Measurements from ENCODE around the gene ADK. TPM values are rescaled to one million over a fixed set of nuclear protein-coding genes. Genes with fewer than 3 reads are reported as not detected.
"Not testable (repeated sequence)": the region's sequence is repeated elsewhere in the genome, so short reads cannot be mapped to it uniquely, and the experiment has no call there.

Gene ADK
- total RNA-seq, 1 donor from 2014 or later: 53.7 TPM

- H3K4me3 ChIP-seq (ENCODE audit: low read depth, low read length): no peak overlapping the region
- DNase-seq (ENCODE audit: low read depth): no peak
- FAIRE-seq: no peak
- no peaks in the 10 kb centered on the region for H3K27me3 ChIP-seq (ENCODE audit: control insufficient read depth, insufficient read depth, low read length)
- peaks cover 3% of the 10 kb centered on the region for H3K36me3 ChIP-seq (ENCODE audit: control insufficient read depth, insufficient read depth, low read length)
- no peak for TF ChIP-seq CTCF (IDR thresholded peaks at IDR 0.05; ENCODE audit: insufficient read depth, low read length, severe bottlenecking)
Observed at GRCh38 chr10:74557098-74557497, 406.1 kb downstream of the ADK start.

GRCh38 chr10:74558403-74558802 is 407.4 kb downstream of the ADK start:
- no peak for TF ChIP-seq CTCF (IDR thresholded peaks at IDR 0.05; ENCODE audit: insufficient read depth, low read length, severe bottlenecking)
- FAIRE-seq (no peak), DNase-seq (ENCODE audit: low read depth) (no peak)
- H3K27me3 ChIP-seq (ENCODE audit: control insufficient read depth, insufficient read depth, low read length): no peaks in the 10 kb centered on the region
- H3K4me3 ChIP-seq (ENCODE audit: low read depth, low read length): no peak overlapping the region
- H3K36me3 ChIP-seq (ENCODE audit: control insufficient read depth, insufficient read depth, low read length): peaks cover 3% of the 10 kb centered on the region

GRCh38 chr10:74558897-74559296 is 407.9 kb downstream of the ADK start:
- no peak for FAIRE-seq
- no peak for TF ChIP-seq CTCF (IDR thresholded peaks at IDR 0.05; ENCODE audit: insufficient read depth, low read length, severe bottlenecking)
- H3K27me3 ChIP-seq (ENCODE audit: control insufficient read depth, insufficient read depth, low read length): no peaks in the 10 kb centered on the region

GRCh38 chr10:74568896-74569295 is 417.9 kb downstream of the ADK start:
- DNase-seq (ENCODE audit: low read depth); H3K36me3 ChIP-seq (ENCODE audit: control insufficient read depth, insufficient read depth, low read length); FAIRE-seq; H3K4me3 ChIP-seq (ENCODE audit: low read depth, low read length); H3K27me3 ChIP-seq (ENCODE audit: control insufficient read depth, insufficient read depth, low read length): not testable (repeated sequence)

More at GRCh38 chr10:74558897-74559296, 407.9 kb downstream of the ADK start:
- peaks cover 3% of the 10 kb centered on the region for H3K36me3 ChIP-seq (ENCODE audit: control insufficient read depth, insufficient read depth, low read length)
- no peak for DNase-seq (ENCODE audit: low read depth)
- H3K4me3 ChIP-seq (ENCODE audit: low read depth, low read length): no peak overlapping the region

GRCh38 chr10:74573497-74573896 is 422.5 kb downstream of the ADK start:
- H3K4me3 ChIP-seq (ENCODE audit: low read depth, low read length); DNase-seq (ENCODE audit: low read depth); H3K27me3 ChIP-seq (ENCODE audit: control insufficient read depth, insufficient read depth, low read length); H3K36me3 ChIP-seq (ENCODE audit: control insufficient read depth, insufficient read depth, low read length); FAIRE-seq: not testable (repeated sequence)

GRCh38 chr10:74575191-74575720 is 424.2 kb downstream of the ADK start:
- Histone ChIP-seq H3K27me3 (ENCODE audit: control insufficient read depth, insufficient read depth, low read length) (no peaks in the 10 kb centered on the region), H3K36me3 (ENCODE audit: control insufficient read depth, insufficient read depth, low read length) (no peaks in the 10 kb centered on the region), H3K4me3 (ENCODE audit: low read depth, low read length) (no peak overlapping the region)
- DNase-seq (ENCODE audit: low read depth) (no peak), FAIRE-seq (no peak)
- no peak for TF ChIP-seq CTCF (IDR thresholded peaks at IDR 0.05; ENCODE audit: insufficient read depth, low read length, severe bottlenecking)

GRCh38 chr10:74575912-74576311 is 424.9 kb downstream of the ADK start:
- no peak for DNase-seq (ENCODE audit: low read depth)
- Histone ChIP-seq H3K36me3 (ENCODE audit: control insufficient read depth, insufficient read depth, low read length) (no peaks in the 10 kb centered on the region), H3K27me3 (ENCODE audit: control insufficient read depth, insufficient read depth, low read length) (no peaks in the 10 kb centered on the region), H3K4me3 (ENCODE audit: low read depth, low read length) (no peak overlapping the region)
- FAIRE-seq: no peak
- TF ChIP-seq CTCF (IDR thresholded peaks at IDR 0.05; ENCODE audit: insufficient read depth, low read length, severe bottlenecking): no peak

All from bronchial epithelial cell (primary cell).